Measurements from ENCODE around the gene NCR2.

DNA sequence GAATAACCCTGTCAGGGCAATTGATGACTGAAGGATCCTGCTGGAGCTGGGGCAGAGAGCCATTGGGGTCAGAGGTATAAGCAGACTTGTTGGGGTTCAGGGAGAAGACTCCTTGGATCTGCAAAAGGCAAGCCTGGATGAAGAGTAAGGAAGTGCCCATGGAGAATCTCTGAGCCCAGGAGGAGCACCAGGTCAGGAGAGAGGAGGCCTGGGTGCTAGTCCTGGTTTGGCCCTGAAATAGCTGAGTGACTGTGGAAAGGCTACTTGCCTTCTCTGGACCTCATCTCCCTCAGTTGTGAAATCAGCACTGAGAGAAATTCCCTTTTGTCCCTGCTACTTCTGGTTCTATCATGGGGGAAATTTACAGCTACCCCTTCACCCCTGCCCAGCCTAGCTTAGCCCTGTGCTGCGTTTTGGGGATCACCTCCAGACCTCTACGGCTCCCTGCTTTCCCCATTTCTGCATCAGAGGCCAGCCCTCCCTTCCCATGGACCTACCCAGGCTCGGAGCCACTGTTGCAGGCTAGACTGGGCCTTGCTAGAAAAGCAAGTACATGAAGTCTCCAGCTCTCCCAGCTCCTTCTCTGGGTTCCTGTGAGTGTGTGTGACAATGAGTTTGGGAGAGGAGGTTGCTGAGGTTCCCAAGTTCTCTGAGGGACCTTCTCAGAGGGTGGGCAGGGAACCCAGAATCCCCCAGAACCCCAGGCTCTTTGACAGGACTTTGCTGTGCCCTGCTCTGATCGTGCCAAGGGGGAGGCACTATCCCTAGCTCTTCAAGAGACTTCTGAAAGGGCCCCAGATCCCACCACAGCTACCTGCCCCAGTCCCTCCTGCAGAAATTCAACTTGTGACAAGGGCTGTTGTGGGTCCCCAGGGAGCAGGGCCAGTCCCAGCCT is 2.3 kb upstream of the NCR2 start:
- TF ChIP-seq, protein P1, sequence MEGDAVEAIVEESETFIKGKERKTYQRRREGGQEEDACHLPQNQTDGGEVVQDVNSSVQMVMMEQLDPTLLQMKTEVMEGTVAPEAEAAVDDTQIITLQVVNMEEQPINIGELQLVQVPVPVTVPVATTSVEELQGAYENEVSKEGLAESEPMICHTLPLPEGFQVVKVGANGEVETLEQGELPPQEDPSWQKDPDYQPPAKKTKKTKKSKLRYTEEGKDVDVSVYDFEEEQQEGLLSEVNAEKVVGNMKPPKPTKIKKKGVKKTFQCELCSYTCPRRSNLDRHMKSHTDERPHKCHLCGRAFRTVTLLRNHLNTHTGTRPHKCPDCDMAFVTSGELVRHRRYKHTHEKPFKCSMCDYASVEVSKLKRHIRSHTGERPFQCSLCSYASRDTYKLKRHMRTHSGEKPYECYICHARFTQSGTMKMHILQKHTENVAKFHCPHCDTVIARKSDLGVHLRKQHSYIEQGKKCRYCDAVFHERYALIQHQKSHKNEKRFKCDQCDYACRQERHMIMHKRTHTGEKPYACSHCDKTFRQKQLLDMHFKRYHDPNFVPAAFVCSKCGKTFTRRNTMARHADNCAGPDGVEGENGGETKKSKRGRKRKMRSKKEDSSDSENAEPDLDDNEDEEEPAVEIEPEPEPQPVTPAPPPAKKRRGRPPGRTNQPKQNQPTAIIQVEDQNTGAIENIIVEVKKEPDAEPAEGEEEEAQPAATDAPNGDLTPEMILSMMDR (IDR thresholded peaks at IDR 0.05 in 8 of 11, conservative IDR thresholded peaks at IDR 0.05 in 3 of 11), result no peak
- no peak for TF ChIP-seq POLR2A (IDR thresholded peaks at IDR 0.05)

All from spleen (tissue), 7 donors.